Stimulated activated CD8-positive, alpha-beta memory T cell treated with anti-CD3 and anti-CD28 coated beads, Interleukin-2, amount 100 ng/mL, for 1 hour (primary cell): ENCODE results near the gene TFAP2B.

Experiments used
- DNase-seq, 2 donors: peaks; one replicate each; pipeline ENCODE4 v3.0.0-alpha.2; 2020; ENCODE audit warnings: low read depth in 2 of 2

Gene TFAP2B

GRCh38 chr6:50848989-50849795 lies 30.5 kb downstream of the TFAP2B start:
- no peak for DNase-seq

- DNase-seq = no peak
Measured at GRCh38 chr6:50849796-50850180, 31.1 kb downstream of the TFAP2B start.

- no peak for DNase-seq
Measured at GRCh38 chr6:50850223-50851048, 31.8 kb downstream of the TFAP2B start.

- no peak for DNase-seq
Measured at GRCh38 chr6:50851049-50851845, 32.6 kb downstream of the TFAP2B start.

GRCh38 chr6:50853939-50854338 lies 35.3 kb downstream of the TFAP2B start:
- no peak for DNase-seq

GRCh38 chr6:50861692-50862091 lies 43.0 kb downstream of the TFAP2B start:
- DNase-seq = no peak

GRCh38 chr6:50862176-50862575 lies 43.5 kb downstream of the TFAP2B start:
- DNase-seq = no peak

GRCh38 chr6:50864601-50865000 lies 45.9 kb downstream of the TFAP2B start:
- no peak for DNase-seq

GRCh38 chr6:50868466-50868865 lies 49.8 kb downstream of the TFAP2B start:
- no peak for DNase-seq

GRCh38 chr6:50873167-50873566 lies 54.5 kb downstream of the TFAP2B start:
- no peak for DNase-seq

- DNase-seq = no peak
Measured at GRCh38 chr6:50884364-50884763, 65.7 kb downstream of the TFAP2B start.

- no peak for DNase-seq
Measured at GRCh38 chr6:50887112-50887511, 68.4 kb downstream of the TFAP2B start.

GRCh38 chr6:50889497-50889896 lies 70.8 kb downstream of the TFAP2B start:
- no peak for DNase-seq

- no peak for DNase-seq
Measured at GRCh38 chr6:50889935-50890334, 71.3 kb downstream of the TFAP2B start.

- DNase-seq = no peak
Measured at GRCh38 chr6:50890579-50890978, 71.9 kb downstream of the TFAP2B start.

- no peak for DNase-seq
Measured at GRCh38 chr6:50891290-50891689, 72.6 kb downstream of the TFAP2B start.
